Stimulated activated CD4-positive, alpha-beta T cell treated with anti-CD3 and anti-CD28 coated beads, TNF-alpha, amount 100 ng/mL, for 48 hours (primary cell): ENCODE data around the gene NAPG.
"Not testable (repeated sequence)": the region's sequence is repeated elsewhere in the genome, so short reads cannot be mapped to it uniquely, and the experiment has no call there.

Experiments used
- DNase-seq, 3 donors: peaks; one replicate each; pipeline ENCODE4 v3.0.0-alpha.2; 2020; ENCODE audit warnings: low read depth in 3 of 3

Gene NAPG

DNA sequence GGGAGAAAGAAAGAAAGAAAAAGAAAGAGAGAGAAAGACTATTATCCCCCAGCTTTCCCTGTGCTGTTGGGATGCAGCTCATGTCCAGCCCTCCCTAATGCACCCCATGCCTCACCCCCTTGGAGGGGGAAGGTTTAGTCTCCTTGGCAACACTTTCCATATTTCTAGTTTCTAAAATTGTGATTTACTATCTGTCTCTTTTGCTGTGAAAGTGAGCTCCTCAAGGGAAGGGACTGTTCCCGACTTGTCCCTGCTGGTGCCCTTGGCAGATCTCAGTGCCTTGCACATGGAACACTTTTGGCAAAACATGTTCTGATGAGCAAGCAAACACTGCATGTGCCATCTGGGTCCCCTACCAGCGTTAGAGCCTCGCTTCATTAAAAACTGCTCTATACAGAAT lies 11.7 kb upstream of the NAPG start:
- DNase-seq, result no peak

DNA sequence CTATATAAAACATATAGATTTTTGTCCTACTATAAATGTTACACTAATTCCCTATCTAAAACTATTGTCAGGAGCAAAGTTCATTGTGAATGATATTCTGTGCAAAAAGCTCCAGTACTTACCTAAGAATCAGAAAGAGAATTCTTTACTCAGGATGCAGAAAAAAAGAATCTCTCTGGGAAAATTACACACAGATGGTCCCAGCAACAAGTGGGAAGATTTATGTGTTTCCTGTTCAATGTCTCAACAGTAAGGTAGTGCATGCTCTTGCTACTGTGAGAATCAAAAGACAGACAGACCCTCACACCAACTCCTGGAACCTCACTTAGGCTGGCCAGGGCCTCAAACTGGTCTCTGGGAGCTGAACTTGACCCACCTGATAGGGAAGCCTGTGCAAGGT lies 11.2 kb upstream of the NAPG start:
- DNase-seq, result no peak

DNA sequence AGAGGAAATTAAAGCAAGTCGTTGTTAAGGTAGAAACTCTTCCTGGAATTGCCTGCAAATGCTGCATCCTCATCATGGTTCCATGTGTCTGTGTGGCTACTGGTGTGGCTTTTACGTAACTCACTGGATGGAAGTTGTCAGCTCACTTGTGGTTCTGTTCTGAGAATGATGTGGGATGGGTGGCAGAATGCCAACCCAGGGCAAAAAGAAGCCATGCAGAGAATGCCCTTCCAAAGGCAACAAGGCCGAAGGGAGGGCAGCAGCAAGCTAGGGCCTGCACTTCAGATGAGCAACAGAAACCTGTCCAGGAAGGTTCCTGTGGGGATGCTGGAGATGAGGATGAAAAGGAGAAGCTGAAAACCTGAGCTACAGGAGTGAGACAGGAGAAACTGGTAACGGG lies 10.4 kb upstream of the NAPG start:
- DNase-seq, result no peak

DNA sequence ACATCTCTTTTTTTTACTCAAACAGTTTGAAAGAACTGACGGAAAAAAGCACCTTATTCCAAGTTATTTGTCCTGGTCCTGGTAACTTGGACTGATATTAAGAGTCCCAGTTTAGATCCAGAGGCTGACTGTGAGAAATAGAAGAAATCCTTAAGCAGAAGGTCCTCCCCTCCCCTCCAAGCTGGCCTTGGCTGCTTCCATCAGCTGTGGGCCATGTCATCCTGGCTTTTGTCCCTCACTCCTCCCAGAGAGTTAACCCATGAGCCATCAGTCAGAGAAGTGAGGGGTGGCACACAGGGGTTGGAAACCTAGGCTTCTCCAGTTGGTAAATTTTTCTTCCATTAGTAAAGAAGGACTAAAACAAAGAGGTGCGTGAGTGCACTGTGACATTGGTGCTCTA lies 9.7 kb upstream of the NAPG start:
- DNase-seq, result no peak

DNA sequence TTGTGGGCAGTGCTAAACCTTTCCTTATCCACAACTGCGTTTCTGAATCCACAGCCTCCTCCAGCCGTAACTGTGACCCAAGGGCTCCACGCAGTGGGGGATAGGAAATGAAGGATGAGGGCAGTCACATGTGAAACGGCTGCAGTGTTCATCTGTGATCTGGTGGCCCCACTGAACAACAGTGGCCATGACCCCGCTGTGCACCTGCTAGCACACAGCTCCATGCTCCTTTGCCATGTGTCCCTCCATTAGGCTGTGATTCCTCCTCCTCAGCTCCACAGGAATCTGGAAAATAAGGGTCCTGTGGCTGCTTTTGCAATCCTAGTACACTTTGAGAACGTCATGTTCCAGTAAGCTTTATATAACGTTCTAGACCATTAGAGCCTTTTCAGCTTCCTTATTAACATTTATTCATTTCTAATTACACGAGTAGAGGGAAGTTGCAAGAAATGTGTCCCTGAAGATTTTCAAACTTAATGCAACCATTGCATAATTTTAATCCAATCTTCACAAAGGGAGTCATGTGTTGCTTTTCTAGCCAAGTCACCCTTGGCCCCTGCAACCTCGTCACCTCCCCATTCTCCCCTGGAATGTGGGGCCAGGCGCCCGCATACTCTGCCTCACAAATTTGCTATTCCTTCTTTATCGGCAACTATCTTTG lies 7.1 kb upstream of the NAPG start:
- DNase-seq, result no peak

- no peak for DNase-seq
Observed at GRCh38 chr18:10519366-10519765, 6.5 kb upstream of the NAPG start.

DNA sequence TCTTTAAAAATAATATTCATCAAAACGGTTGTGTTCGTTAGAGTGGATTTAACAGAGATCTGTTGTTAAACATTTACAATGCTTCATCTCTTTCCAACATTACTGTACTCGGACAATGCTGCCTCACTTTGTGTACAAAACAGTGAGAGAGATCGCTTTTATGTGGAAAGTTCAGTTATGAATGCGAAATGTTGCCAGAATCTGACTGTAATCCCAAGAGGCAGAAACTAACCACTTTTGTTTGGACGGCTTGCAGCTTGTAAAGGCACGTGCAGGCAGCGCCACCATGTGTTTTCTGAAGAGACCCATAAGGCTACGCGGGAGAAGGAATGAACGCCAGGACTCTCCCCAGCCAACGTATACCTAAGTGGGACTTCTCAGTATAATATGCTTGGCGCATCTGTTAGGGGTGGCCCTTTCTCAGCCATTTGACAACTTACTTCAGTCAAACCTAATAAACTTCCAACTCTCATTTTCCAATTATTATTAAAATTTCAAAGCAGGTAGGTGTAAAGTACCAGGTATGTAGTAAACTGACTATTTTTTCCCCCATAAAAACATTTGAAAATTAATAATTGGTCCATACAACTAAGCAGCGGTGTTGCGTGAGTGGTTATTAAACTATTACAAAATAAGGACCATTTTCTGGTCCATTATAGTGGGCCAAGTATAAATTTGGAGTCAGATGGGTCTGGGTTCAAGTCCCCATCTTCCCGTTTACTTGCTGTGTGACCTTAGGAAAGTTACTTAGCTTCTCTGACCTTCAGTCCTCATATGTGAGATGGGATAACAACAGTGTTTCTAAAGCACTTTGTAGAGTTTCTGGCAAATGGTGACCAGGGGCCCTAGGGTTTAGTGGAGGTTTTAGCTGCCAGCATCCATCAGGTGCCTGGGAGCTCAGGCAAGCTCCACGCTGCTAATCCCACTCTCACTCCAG lies 5.6 kb upstream of the NAPG start:
- DNase-seq, result peak; percentile 18 to 58 (median 37)

DNA sequence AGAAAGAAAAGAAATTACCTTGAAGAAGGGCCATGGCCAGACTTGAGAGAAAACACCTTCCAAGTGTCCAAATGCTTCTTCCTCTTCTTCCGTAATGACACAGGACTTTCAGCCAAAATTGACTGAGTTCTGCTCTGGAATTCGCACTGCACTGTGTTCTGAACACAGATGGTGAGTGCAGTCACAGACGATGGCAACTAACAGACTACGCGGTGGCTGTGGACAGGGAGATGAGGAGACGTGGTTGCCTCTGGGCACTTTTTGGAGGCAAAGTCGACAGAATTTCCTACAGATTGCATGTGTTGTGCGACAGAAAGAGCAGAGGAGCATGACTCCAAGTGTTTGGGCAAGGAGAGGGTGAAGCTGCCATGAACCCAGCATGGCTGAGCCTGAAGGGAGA lies 4.3 kb upstream of the NAPG start:
- no peak for DNase-seq

- DNase-seq, result no peak
Observed at GRCh38 chr18:10522574-10522973, 3.3 kb upstream of the NAPG start.

- DNase-seq, result no peak
Observed at GRCh38 chr18:10523544-10523943, 2.3 kb upstream of the NAPG start.

DNA sequence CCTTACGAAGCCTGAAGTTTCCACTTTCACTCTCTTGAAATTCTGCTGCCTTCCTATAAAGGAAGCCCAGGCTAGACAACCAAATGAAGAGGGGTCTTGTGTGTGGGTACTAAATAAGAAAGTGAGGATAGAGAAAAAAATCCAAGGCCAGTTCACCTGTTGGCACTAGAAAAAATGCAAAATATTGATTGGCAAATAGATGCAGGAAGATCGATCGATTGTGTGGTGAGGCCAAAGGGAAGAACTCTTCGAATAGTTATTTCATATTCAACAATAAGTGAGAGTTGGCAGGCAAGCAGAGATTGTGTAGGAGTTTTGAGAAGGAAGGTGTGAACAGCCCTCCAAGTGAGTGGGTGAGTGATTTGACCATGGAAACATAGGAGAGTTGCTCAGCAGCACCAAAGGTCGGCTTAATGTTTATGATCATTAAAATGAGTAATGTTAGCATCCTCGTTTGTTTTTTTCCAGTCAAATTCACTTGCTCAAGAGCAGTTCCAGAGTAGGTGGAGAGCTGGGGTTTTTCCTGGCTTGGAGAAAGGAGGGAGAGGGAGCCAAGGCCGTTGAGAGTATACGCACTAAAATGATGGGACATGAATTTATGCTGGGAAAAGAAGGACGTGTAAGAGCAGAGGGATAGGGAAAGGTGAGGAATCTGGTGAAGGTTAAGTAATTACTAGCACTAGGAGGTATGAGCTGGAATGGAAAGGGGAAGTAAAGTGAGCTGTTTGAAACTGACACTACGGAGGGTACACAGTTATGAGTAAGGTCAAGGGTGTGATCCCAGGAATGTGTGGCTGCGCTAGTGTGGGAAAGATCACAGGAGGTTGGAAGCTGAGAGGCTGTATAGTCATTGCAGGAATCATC lies 1.1 kb upstream of the NAPG start:
- no peak for DNase-seq

GRCh38 chr18:10525371-10525691 lies 496 bp upstream of the NAPG start:
- no peak for DNase-seq

- DNase-seq, result no peak
Observed at GRCh38 chr18:10526561-10526949, 728 bp downstream of the NAPG start.

- no peak for DNase-seq
Observed at GRCh38 chr18:10528439-10528838, 2.6 kb downstream of the NAPG start.

- DNase-seq, result no peak
Observed at GRCh38 chr18:10530002-10530401, 4.2 kb downstream of the NAPG start.

DNA sequence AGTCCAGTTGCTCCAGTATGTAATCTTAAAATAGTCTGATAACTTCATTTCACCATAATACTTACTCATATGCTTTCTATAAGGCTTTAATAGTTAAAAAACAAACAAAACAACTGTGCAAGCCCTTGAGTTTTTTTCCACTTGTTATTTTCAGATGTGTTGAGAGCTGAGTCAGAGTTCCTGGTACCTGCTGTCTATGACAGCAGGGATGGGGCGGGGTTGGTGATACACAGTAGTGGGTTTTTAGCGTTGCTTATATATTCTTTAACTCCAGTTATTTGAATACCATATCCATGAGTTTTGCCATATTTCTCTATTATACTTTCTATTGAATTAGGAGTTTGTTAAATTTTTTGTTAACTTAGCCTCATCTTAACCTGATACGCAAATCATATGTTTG lies 5.0 kb downstream of the NAPG start:
- DNase-seq, result peak; percentile 15 to 44 (median 18)

DNA sequence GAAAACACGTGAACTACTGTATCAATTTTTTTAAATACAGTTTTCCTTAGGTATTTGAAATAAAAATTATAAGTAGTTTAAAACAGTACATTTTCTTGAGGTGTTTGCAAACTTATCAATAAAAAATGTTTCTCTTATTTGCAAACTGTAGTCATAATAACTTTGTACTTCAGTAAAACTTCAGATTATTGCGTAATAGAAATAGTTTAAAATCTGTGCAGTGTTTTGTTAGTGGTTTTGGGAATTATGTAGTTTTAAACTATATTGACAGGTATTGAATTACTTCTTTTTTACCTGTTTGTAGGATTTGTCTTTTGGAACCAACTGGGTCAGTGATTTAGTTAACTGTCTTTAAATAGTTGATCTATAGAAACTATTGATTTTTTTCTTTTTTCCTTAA lies 7.3 kb downstream of the NAPG start:
- DNase-seq, result no peak

DNA sequence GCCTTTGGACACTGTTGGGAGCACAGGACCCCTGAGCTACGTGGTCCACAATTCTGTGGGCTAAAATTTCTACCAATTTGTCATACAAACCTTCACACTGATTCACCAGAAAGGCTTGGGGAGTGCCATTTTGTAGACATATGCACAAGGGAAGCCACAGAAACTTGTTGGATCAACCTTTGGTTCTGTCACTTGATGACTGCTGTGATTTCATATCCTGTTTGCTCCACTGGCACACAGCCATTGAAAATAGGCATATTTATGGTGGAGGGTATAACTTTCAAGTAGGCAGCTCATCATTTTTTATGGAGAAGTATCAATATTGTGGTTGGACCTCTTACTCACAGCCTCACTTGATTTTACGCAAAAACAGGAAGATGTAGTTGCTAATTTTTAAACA lies 10.5 kb downstream of the NAPG start:
- DNase-seq, result no peak

- DNase-seq, result no peak
Observed at GRCh38 chr18:10537765-10538164, 11.9 kb downstream of the NAPG start.

DNA sequence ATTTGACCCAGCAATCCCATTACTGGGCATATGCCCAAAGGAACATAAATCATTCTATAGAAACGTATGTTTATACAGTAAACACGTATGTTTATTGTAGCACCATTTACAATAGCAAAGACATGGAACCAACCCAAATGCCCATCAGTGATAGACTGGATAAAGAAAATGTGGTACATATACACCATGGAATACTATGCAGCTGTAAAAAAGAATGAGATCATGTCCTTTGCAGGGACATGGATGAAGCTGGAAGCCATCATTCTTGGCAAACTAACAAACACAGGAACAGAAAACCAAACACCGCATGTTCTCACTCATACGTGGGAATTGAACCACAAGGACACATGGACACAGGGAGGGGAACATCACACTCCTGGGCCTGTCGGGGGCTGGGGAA lies 13.3 kb downstream of the NAPG start:
- not testable (repeated sequence) for DNase-seq

- DNase-seq, result no peak
Observed at GRCh38 chr18:10543277-10543676, 17.4 kb downstream of the NAPG start.

- no peak for DNase-seq
Observed at GRCh38 chr18:10544093-10544748, 18.4 kb downstream of the NAPG start.
